Left lobe of liver (tissue), 2 donors: ENCODE results near the gene FPGS. TPM values are rescaled to one million over a fixed set of nuclear protein-coding genes. Genes with fewer than 3 reads are reported as not detected.
A peak's percentile ranks its signal among the peaks of the same experiment; 100 is the strongest.
"Not testable (repeated sequence)": the region's sequence is repeated elsewhere in the genome, so short reads cannot be mapped to it uniquely, and the experiment has no call there.

Experiments used
- ATAC-seq: fragments of 200-7000 bp; cut with Tn5 transposase; one replicate; pipeline ENCODE4 v1.9.1; 2020; ENCODE audit warnings: mild to moderate bottlenecking, moderate library complexity
- DNase-seq: peaks from one replicate; pipeline ENCODE4 v3.0.0-alpha.2; 2020; ENCODE audit warnings: low spot score
- total RNA-seq: library from RNA; stranded (reverse); gene quantifications from one replicate; pipeline ENCODE4 v1.2.1, GENCODE V29; 2021
- donor health status: DM: no; HTN: no; CAD: no; lungs with moderate emphysema.
- donor health status: DM: no; HTN: yes; CAD: no.

Gene FPGS
- 82.9 TPM for total RNA-seq

GRCh38 chr9:127802576-127803443, at the start of gene FPGS:
Gene FPGS (plus strand): TSS chr9:127802882. CDS start chr9:127802925, 43 bp downstream.
- ATAC-seq (peak; percentile 74), DNase-seq (peak; percentile 88)

GRCh38 chr9:127753148-127753547, 49.5 kb upstream of the FPGS start:
- no peak for ATAC-seq

GRCh38 chr9:127753622-127754021, 49.1 kb upstream of the FPGS start:
- DNase-seq (no peak), ATAC-seq (no peak)

More at GRCh38 chr9:127753148-127753547, 49.5 kb upstream of the FPGS start:
- no peak for DNase-seq

GRCh38 chr9:127754099-127755060, 48.3 kb upstream of the FPGS start:
- no peak for DNase-seq
- no peak for ATAC-seq

- DNase-seq = no peak
- ATAC-seq = no peak
Measured at GRCh38 chr9:127755061-127756060, 47.3 kb upstream of the FPGS start.

- ATAC-seq (no peak), DNase-seq (no peak)
Measured at GRCh38 chr9:127756233-127756632, 46.4 kb upstream of the FPGS start.

- DNase-seq, ATAC-seq: not testable (repeated sequence)
Measured at GRCh38 chr9:127756776-127757175, 45.9 kb upstream of the FPGS start.

GRCh38 chr9:127758843-127759242, 43.8 kb upstream of the FPGS start:
- ATAC-seq (no peak), DNase-seq (no peak)

- DNase-seq = no peak
- no peak for ATAC-seq
Measured at GRCh38 chr9:127761061-127761460, 41.6 kb upstream of the FPGS start.

GRCh38 chr9:127761491-127761956, 41.2 kb upstream of the FPGS start:
- DNase-seq (no peak), ATAC-seq (no peak)

- DNase-seq (no peak), ATAC-seq (peak; percentile 59)
Measured at GRCh38 chr9:127762111-127762676, 40.5 kb upstream of the FPGS start.

- no peak for DNase-seq
Measured at GRCh38 chr9:127763918-127764384, 38.7 kb upstream of the FPGS start.

GRCh38 chr9:127765418-127765817, 37.3 kb upstream of the FPGS start:
- DNase-seq (no peak), ATAC-seq (no peak)

More at GRCh38 chr9:127763918-127764384, 38.7 kb upstream of the FPGS start:
- ATAC-seq = peak; percentile 71

GRCh38 chr9:127767410-127767809, 35.3 kb upstream of the FPGS start:
- no peak for DNase-seq

GRCh38 chr9:127767909-127768331, 34.8 kb upstream of the FPGS start:
- ATAC-seq (no peak), DNase-seq (no peak)

More at GRCh38 chr9:127767410-127767809, 35.3 kb upstream of the FPGS start:
- ATAC-seq = no peak

GRCh38 chr9:127768698-127769097, 34.0 kb upstream of the FPGS start:
- DNase-seq = no peak
- no peak for ATAC-seq

- ATAC-seq (no peak), DNase-seq (no peak)
Measured at GRCh38 chr9:127769101-127769500, 33.6 kb upstream of the FPGS start.

GRCh38 chr9:127769929-127770582, 32.6 kb upstream of the FPGS start:
- DNase-seq = no peak
- no peak for ATAC-seq

- ATAC-seq (no peak), DNase-seq (no peak)
Measured at GRCh38 chr9:127770583-127770904, 32.1 kb upstream of the FPGS start.
